CD4-positive, alpha-beta T cell treated with Interleukin-1 beta for 1 hour (primary cell): ENCODE data around the gene PCBP2.
A peak's percentile ranks its signal among the peaks of the same experiment; 100 is the strongest.
"Not testable (repeated sequence)": the region's sequence is repeated elsewhere in the genome, so short reads cannot be mapped to it uniquely, and the experiment has no call there.

Experiments
- DNase-seq, 2 donors: peaks; one replicate each; pipeline ENCODE4 v3.0.0-alpha.2; 2020 to 2022

PCBP2 gene

DNA sequence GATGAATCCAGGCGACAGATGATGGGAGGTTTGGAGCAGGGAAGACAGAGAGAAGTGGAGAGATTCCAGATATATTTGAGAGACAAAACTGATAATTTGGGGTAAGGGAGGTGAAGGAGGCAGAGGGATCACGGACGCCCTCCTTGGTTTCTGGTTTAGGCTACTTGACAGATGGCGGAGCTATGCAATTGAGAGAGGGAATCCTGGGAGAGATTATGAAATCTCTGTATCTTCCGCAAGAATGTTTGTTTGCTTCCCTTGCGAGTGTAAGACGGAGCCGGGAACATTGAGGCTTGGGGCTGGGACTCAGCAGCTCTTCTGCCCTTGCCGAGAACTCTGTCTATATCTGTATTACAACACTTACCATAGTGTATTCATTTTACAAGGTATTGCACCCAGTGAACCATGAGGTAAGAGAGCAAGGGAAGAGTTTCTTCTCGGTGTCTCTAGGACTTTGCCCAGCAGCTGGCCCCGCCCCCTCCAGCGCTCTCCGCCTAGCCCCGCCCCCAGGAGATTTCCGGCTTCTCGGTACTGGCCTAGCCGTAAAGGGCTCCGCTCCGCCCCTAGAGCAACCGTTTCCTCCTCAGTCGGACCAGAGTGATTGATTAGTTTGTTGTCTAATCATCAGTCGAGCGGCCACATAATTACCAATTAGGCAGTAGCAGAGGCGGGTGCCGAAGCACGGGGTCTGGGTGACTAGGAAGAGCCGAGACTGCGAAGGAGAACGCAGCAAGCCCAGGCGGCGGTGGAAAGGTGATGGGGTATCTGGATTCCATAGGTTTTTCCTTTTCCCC lies 10.7 kb upstream of the PCBP2 start, which contains the start of gene PRR13:
Gene PRR13, plus strand, starts transcription at position 695 of the 794 bp plus-strand sequence. CDS start 981 bp downstream, outside the sequence.
- DNase-seq, result peak; percentile 98 to 99

DNA sequence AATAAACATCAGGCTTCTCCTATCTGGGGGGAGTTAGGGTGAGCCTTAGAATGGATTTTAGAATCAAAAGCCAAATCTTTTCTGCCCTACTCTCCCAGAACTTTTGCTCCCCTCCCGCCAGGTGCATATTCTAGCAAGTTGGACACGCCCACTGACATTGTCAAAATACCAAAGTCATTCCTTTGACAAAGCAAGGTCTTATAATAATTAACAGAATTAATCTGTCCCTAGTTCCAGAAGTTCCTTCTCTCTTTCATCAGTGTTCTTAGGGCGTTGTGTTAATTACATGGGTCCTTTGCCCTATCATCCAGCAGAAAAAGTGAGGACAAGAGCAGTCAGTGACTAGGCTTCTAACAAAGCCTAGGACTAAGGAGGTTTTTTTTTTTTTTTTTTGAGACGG lies 7.9 kb upstream of the PCBP2 start:
- DNase-seq, result no peak

DNA sequence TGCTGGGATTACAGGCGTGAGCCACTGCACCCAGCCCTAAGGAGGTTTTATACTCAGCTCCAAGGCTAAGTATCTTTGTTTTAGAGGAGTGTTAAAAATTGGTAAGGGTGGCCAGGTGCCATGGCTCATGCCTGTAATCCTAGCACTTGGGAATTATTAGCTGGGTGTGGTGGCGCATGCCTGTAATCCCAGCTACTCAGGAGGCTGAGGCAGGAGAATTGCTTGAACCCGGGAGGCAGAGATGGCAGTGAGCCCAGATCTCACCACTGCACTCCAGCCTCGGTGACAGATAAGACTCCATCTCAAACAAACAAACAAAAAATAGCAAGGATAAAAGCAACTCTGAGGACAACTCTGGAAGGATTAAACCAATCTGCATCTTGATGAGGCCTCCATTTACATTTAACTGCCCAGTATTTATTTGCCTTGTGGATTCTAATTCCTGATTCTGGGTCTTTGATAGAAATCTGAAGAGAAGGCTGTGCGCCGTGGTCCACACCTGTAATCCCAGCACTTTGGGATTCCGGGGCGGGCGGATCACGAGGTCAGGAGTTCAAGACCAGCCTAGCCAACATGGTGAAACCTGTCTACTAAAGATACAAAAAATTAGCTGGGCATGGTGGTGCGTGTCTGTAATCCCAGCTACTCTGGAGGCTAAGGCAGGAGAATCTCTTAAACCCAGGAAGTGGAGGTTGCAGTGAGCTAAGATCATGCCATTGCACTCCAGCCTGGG lies 7.1 kb upstream of the PCBP2 start:
- DNase-seq, result not testable (repeated sequence)

DNA sequence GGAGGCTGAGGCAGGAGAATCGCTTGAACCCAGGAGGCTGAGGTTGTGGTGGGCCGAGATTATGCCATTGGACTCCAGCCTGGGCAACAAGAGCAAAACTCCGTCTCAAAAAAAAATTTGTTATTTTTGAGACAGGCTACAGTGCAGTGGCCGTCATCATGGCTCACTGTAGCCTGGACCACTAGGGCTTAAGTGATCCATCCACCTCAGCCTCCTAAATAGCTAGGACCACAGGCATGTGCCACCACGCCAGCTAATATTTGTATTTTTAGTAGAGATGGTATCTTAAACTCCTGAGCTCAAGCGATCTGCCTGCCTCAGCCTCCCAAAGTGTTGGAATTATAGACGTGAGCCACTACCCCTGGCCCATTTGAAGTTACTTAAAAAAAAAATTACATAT lies 966 bp upstream of the PCBP2 start:
- no peak for DNase-seq

DNA sequence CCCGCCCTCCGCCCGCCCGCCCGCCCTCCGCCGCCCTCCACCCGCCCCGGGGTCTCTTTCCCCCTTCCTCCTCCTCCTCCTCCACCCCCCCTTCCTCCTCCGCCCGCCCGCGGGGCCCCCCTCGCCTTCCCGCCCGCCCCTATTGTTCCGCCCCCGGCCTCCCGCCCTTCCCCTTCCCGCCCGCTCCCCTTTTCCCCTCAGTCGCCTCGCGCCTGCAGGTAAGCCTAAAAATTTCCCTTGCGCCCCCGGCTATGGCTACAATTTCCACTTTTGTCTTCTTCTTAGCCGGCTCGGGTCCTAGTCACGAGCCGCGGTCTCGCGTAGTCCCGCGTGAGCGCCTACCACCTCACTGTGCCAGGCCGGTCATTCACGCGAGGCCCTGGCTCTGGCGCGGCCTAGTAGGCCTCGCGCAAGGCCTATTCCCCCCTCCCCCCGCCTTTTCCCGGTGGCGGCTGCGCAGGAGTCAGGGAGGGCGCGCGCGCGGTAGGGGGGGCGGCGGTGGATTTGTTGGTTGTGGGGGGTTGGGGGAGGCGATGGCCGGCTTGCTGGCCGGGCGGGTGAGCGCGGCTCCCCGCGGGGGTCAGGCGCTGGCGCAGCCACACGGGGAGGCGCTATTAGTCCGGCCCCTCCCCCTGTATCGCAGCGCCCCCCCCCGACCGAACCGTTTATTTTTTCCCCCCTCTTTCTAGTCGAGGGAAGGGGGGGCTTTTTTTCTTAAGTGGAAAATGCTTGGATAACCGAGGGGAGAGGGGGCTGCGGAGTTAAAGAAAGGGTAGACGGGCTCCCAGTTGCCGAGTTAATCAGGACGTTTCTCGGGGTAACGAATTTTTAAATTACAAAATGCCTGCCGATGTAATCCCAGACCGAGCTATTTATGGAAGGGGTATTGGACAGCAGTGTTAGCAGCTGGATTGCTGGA lies 516 bp downstream of the PCBP2 start:
- DNase-seq, result peak; percentile 75 to 81

DNA sequence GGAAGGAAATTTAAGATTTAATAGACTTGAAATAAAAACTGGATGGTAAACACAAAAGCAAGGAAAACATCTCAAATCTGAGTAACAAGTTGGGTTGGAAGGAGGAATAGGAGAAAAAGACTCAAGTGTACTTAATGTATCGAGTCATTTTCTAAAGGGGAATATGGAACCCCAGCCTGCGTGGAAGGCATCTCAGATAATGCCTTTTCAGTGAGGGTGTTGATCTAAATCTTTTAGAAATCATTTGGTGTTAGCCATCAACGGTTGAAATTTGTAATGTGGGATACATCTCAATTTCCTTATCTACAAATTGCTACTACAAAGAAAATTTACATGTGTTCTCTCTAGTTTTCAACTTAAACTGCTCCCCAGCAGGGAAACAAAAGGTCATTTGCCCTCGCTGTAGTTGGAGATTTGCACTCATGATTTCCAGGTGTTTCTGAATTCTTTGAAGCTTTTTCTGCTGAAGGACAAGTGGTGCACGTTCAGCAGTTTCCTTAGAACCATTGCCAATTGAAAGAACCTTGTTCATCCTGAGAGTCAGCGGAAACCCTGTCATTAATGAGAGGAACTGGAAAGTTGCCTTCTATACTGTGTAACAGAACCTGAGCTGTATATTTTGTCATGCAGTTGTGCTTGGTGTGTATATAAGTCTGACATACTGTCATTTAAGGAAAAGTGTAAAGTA lies 2.2 kb downstream of the PCBP2 start:
- no peak for DNase-seq

DNA sequence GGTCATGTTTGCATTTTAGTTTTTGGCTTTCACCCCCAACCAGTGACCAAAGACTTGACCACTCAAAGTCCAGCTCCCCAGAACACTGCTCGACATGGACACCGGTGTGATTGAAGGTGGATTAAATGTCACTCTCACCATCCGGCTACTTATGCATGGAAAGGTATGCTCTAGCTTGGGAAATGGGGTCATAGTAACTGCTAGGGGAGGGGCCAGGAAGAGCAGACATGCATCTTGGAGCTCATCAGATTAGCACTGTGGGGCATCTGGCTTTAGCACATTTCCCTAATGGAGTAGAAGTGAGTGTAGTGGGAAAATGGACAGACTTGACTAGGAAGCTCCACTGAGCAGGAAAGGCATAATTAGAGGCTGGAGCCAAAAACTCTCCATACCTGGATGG lies 2.8 kb downstream of the PCBP2 start:
- DNase-seq, result no peak

DNA sequence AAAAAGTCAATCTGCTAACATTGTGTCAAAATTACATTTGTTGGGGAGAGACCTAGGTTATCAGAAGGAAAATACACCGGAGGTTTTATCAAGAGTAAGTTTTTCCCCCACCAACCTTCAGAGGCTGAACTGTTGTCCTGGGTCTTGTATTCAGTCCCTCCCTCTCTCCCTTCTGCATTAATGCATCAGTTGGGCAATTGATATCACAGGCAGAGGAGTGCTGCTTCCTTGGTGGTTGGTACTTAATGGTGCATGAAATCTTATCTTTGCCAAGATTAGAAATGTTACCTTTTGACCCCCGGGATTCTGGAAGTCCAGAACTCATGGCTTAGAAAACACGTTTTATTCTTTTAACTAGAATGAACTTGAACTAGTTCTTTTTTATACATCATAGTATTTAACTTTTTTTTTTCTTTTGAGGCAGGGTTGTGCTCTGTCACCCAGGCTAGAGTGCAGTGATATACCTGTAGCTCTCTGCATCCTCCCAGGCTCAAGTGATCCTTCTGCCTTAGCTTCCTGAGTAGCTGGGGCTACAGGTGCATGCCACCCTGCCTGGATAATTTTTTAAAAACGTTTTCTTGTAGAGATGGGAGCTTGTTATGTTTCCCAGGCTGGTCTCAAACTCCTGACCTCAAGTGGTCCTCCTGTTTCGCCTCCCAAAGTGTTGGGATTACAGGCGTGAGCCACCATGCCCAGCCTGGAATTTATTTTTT lies 4.9 kb downstream of the PCBP2 start:
- no peak for DNase-seq

DNA sequence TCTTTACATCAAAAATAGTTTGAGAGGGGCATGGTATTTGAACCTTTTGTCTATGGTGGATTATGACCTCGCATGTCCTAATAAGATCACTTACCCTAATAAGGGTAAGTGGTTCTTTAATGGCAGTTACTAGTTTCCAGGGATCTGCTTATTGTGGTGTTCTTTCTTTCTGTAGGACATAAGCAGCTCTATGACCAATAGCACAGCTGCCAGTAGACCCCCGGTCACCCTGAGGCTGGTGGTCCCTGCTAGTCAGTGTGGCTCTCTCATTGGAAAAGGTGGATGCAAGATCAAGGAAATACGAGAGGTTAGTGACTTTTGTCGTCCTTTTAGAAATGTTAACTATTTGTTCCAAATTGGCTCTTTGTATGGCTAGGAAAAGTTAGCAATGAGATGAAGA lies 7.2 kb downstream of the PCBP2 start:
- DNase-seq, result no peak

DNA sequence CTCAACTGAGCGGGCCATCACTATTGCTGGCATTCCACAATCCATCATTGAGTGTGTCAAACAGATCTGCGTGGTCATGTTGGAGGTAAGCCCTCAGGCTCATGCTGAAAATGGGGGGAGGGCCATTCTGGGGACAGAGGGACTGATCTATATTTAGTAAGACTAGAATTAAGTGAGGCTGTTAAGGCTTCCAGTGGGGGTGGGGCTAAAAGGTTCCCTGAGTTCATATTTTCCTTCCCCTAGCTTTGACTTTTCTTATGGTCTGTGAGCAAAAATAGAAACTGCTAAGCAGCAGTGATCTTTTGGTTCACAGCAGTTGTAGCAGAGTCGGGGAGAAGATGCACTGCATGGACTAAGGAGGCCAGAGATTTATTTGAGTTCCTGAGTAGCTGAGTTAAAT lies 9.2 kb downstream of the PCBP2 start:
- DNase-seq, result no peak

DNA sequence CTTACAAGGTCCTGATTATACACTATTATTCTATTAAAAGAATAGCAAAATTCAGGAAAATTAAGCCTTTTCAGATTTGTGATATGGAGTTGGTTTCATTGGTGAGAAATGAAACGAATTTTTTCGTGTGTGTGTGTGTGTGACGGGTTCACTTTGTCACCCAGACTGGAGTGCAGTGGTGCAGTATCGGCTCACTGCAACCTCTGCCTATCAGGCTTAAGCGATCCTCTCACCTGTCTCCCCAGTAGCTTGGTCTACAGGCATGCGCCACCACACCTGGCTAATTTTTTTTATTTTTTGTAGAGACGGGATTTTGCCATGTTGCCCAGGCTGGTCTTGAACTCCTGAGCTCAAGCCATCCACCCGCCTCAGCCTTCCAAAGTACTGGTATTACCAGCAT lies 9.7 kb downstream of the PCBP2 start:
- DNase-seq, result no peak

DNA sequence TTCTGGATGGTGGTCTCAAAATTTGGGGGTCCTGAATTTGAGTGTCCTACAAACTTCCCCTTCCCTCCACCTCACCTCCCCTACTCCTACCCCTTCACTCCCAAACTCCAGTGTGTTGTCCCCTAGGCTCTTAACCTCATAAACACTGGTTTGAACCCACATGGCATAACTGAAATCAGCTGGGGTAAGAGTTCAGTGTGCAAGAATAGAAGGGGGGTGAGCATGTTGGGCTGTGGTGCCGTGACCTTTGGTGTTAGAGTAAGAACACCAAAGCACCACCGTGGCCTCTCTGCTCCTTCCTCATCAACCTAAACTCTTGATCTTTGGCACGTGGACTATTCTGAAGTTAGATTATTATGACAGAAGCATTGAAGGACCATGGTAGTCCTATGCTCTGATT lies 11.0 kb downstream of the PCBP2 start:
- no peak for DNase-seq

DNA sequence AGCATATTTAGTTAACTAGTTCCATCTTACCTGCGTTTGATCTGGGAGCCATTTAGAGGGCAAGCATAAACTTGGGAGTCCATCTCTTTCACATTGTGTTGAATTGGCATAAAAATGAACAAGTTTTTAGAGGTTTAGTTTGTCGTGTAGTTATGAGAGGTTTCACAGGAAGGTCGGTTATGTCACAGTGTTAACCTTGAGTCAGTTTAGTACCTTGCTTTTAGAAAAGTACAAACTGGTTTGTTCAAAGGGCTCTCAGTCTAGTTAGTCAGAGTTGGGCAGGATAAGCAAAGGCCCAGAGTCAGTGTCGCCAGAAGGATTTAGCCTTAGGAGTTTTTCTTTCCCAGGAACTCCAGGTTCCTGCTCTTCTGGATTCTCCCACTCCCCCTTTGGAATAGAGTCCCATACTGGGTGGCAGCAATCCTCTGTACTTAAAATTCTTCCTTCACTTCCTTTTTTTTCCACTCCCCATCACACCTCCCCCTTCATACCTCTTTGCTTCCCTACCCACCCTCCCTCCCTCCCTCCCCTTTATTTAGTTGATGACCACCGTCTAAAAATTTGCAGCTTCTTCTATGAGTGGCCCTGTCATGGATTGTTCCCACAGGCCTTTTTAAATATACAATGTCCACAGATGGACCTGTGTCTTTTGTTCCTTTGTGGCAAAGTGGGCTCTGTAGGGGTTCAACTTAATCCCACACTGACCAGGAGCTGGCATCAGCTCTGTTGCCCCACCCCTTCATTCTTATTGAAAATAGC lies 12.1 kb downstream of the PCBP2 start:
- no peak for DNase-seq

DNA sequence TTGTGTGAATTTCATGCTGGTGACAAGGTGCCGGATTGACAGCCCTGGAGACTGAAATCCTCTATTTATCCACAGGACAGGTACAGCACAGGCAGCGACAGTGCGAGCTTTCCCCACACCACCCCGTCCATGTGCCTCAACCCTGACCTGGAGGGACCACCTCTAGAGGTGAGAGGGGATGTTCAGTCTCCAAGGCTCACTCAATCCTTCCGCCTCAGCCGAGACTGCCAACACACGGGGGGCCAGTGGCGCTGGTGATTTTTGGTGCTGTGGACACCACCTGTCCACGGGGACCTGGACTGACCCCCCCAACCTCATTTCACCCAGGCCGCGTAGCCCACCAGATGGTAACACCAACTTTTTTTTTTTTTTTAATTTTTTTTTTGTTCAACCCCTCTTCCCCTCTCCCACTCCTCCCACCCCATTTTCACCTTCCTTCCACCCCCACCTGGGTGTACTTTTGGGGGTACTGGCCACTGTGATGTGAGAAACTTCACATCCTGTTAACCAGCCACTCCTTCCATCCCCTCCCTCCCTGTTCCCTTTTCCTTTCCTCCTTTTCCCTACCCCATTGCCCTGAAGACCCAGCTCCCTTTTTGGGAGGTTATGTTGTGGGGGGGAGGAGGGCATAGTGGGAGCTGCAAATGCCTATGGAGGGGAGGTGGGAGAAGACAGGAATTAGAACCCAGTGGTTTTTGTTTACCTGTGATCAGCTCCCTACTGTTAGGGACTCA lies 12.9 kb downstream of the PCBP2 start:
- no peak for DNase-seq

DNA sequence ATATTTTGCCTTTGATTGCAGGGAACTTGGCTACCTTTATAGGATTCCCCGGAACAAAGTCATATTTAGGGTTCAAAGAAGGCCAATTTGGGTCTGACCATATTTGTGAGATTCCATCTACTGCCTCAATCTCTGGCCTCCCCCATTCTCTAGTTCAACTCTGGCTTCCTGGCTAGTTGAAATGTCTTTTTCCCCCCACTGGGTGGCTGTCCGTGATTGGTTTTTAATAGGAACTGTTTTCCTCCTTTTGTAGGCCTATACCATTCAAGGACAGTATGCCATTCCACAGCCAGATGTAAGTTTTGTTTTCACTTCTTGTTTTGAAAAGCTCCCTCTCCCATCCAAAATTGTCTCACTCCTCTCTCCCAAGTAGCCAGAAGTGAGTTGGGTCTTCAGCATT lies 13.8 kb downstream of the PCBP2 start:
- no peak for DNase-seq

DNA sequence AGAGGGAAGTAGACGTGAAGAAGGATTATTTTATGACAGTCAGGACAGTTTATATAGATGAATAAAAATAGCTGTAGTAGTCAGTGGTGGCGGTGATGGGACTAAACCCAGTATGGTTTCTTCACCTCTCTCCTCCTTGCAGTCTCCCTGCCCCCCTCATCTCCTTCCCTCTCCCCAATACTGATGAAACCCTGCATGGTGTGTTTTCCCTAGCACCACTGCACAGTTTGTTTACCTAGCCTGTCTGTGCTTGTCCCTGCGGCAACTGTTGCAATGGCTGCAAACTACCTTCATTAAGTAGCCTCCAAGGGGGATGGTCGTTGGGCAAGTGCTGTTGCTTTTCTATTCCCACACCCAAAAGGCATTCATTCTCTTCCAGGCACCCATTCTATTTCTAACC lies 14.7 kb downstream of the PCBP2 start:
- DNase-seq, result no peak

DNA sequence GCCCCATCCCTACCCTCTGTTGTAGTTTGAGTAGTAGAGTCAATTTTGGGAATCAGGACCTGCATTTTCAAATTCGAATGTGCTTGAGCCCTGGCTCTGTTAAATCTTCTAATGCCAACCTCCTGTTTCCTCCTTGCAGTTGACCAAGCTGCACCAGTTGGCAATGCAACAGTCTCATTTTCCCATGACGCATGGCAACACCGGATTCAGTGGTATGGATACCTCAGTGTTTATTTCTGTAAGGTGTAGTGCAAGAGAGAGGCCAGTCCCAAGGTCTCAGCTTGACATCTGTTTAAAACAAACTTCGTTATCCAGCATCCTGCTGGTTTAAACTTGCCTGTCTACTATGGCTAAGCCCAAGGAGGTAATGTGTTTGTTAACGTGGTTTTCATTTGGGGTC lies 15.2 kb downstream of the PCBP2 start:
- no peak for DNase-seq

DNA sequence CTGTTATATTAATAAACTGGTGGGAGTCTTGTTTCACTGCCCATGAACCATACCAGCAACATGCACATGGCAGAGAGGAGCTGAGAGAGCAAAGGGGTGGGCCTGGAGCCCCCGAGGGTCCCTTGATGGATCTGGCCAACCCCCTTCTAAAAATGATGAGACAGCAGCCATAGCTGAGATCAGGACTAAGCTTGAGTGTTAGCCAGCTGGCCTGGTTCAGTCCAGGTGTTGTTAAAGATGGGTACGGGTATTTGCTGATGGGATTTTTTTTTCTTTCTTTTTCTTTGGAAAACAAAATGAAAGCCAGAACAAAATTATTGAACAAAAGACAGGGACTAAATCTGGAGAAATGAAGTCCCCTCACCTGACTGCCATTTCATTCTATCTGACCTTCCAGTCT lies 16.0 kb downstream of the PCBP2 start:
- no peak for DNase-seq

DNA sequence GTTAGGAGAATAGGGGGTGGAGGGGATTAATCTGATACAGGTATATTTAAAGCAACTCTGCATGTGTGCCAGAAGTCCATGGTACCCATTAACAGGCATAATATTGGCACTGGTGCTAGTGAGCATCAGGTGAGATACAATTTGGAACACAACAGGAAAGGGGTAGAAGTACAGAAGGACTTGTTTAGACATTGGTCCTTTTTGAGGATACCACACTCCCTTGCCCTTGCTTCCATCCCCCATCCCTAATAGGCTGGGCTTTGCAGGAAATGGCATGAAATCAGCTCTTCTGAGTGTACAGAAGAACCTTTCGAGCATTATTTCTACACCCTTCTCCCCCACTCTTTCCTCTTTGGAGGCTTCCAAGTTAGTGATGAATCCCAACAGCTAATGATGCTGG lies 16.4 kb downstream of the PCBP2 start:
- no peak for DNase-seq

DNA sequence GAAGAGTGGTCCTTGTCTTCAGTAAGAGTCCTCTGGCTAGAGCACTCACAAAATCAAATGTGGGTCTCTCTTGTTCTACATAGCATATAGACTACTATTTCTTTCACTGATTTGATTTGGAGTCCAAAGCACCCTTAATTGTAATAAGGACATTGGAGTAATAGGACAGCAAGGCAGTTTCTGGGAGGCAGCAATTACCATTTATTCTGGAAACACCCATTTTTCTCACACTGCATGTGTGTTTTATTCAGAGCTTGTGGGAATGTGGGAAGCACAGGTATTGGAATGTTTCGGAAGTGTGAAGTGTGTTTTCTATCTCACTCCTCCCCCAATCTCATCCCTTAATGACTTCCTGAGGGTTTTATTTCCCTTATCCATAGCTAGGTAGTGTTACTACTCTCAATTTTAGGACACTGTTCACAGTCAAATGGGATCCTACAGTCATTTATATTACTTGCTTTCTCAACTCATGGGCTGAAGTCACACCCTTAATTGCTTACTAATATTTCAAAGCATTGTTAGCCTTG lies 20.2 kb downstream of the PCBP2 start:
- no peak for DNase-seq
